ENCODE measurements around the gene CLDN6. TPM values are rescaled to one million over a fixed set of nuclear protein-coding genes. Genes with fewer than 3 reads are reported as not detected.
A peak's percentile ranks its signal among the peaks of the same experiment; 100 is the strongest.

The CLDN6 gene
- total and polyA plus RNA-seq, 2 of the 13 experiments (the other 11 are each of a cell fraction or from before 2014, with no cell fraction given), result 5.9 to 7.6 TPM

DNA sequence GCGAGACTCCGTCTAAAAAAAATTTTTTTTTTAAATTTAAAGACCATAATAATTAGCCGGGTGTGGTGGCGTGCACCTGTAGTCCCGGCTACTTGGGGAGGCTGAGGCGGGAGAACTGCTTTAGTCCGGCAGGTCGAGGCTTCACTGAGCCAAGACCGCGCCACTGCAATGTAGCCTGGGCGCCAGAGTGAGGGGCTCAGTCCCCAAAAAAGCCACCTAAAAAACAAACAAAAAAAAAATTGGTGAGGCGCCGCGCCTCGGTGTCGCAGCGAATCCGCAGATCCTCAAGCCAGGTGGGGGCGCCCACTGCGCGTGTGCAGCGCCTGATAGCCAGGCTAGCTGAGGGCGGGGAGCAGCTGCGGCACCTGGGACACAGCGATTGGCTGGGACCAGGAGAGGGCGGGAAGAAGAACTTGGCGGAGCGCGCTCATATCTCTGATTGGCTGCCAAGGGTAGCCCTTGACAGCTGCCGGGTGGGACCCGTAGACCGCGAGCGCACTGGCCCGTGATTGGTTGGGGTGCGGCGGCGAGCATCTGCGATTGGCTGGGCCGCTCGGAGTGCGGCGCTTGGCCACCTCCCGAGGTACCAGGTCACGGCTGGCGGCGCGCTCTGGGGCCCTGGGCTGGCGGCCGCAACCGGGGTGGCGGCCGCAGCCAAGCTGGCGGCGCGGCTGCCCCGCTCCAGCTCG is 14.3 kb downstream of the CLDN6 start (continued):
- TF ChIP-seq HHEX (CRISPR knock-in tag; IDR thresholded peaks at IDR 0.05), result no peak
- no peak for TF ChIP-seq MATR3 (CRISPR knock-in tag; IDR thresholded peaks at IDR 0.05)
- TF ChIP-seq ZNF564 (CRISPR knock-in tag; IDR thresholded peaks at IDR 0.05), result no peak
- no peak for TF ChIP-seq FIP1L1 (IDR thresholded peaks at IDR 0.05; ENCODE audit: borderline replicate concordance, insufficient read depth, low read depth, low read length)
- no peak for TF ChIP-seq NAIF1 (CRISPR knock-in tag; IDR thresholded peaks at IDR 0.05; ENCODE audit: borderline replicate concordance)
- TF ChIP-seq RAD21 (CRISPR knock-in tag; IDR thresholded peaks at IDR 0.05), result peak; percentile 96
- TF ChIP-seq NFE2 (CRISPR knock-in tag; IDR thresholded peaks at IDR 0.05), result no peak
- TF ChIP-seq, protein P1, sequence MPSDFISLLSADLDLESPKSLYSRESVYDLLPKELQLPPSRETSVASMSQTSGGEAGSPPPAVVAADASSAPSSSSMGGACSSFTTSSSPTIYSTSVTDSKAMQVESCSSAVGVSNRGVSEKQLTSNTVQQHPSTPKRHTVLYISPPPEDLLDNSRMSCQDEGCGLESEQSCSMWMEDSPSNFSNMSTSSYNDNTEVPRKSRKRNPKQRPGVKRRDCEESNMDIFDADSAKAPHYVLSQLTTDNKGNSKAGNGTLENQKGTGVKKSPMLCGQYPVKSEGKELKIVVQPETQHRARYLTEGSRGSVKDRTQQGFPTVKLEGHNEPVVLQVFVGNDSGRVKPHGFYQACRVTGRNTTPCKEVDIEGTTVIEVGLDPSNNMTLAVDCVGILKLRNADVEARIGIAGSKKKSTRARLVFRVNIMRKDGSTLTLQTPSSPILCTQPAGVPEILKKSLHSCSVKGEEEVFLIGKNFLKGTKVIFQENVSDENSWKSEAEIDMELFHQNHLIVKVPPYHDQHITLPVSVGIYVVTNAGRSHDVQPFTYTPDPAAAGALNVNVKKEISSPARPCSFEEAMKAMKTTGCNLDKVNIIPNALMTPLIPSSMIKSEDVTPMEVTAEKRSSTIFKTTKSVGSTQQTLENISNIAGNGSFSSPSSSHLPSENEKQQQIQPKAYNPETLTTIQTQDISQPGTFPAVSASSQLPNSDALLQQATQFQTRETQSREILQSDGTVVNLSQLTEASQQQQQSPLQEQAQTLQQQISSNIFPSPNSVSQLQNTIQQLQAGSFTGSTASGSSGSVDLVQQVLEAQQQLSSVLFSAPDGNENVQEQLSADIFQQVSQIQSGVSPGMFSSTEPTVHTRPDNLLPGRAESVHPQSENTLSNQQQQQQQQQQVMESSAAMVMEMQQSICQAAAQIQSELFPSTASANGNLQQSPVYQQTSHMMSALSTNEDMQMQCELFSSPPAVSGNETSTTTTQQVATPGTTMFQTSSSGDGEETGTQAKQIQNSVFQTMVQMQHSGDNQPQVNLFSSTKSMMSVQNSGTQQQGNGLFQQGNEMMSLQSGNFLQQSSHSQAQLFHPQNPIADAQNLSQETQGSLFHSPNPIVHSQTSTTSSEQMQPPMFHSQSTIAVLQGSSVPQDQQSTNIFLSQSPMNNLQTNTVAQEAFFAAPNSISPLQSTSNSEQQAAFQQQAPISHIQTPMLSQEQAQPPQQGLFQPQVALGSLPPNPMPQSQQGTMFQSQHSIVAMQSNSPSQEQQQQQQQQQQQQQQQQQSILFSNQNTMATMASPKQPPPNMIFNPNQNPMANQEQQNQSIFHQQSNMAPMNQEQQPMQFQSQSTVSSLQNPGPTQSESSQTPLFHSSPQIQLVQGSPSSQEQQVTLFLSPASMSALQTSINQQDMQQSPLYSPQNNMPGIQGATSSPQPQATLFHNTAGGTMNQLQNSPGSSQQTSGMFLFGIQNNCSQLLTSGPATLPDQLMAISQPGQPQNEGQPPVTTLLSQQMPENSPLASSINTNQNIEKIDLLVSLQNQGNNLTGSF (CRISPR knock-in tag; IDR thresholded peaks at IDR 0.05), result no peak
- TF ChIP-seq, protein P2, sequence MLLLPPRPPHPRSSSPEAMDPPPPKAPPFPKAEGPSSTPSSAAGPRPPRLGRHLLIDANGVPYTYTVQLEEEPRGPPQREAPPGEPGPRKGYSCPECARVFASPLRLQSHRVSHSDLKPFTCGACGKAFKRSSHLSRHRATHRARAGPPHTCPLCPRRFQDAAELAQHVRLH (CRISPR knock-in tag; IDR thresholded peaks at IDR 0.05; ENCODE audit: borderline replicate concordance, low read depth), result peak; percentile 76; the same call in 1 of the 2 replicates
- TF ChIP-seq ZNF572 (CRISPR knock-in tag; IDR thresholded peaks at IDR 0.05), result no peak
- no peak; the same call in 1 of the 2 replicates for TF ChIP-seq HOXA5 (CRISPR knock-in tag; IDR thresholded peaks at IDR 0.05)
- peak; percentile 44; the same call in 1 of the 2 replicates for TF ChIP-seq MXD4 (CRISPR knock-in tag; IDR thresholded peaks at IDR 0.05)
- no peak for TF ChIP-seq ZIK1 (CRISPR knock-in tag; IDR thresholded peaks at IDR 0.05; ENCODE audit: borderline replicate concordance, low read depth)
- peak; percentile 49; the same call in 1 of the 2 replicates for TF ChIP-seq RELA (CRISPR knock-in tag; IDR thresholded peaks at IDR 0.05)
- TF ChIP-seq BRD4 (CRISPR knock-in tag; IDR thresholded peaks at IDR 0.05), result no peak
- TF ChIP-seq REPIN1 (CRISPR knock-in tag; IDR thresholded peaks at IDR 0.05; ENCODE audit: borderline replicate concordance, low read depth), result peak; percentile 60; the same call in 1 of the 2 replicates
- TF ChIP-seq, protein P3, sequence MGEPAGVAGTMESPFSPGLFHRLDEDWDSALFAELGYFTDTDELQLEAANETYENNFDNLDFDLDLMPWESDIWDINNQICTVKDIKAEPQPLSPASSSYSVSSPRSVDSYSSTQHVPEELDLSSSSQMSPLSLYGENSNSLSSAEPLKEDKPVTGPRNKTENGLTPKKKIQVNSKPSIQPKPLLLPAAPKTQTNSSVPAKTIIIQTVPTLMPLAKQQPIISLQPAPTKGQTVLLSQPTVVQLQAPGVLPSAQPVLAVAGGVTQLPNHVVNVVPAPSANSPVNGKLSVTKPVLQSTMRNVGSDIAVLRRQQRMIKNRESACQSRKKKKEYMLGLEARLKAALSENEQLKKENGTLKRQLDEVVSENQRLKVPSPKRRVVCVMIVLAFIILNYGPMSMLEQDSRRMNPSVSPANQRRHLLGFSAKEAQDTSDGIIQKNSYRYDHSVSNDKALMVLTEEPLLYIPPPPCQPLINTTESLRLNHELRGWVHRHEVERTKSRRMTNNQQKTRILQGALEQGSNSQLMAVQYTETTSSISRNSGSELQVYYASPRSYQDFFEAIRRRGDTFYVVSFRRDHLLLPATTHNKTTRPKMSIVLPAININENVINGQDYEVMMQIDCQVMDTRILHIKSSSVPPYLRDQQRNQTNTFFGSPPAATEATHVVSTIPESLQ (CRISPR knock-in tag; conservative IDR thresholded peaks at IDR 0.05), result no peak
- no peak for TF ChIP-seq FOXP1 (IDR thresholded peaks at IDR 0.05)
- TF ChIP-seq FOXP1 (CRISPR knock-in tag; IDR thresholded peaks at IDR 0.05), result 0 out of 2 replicates have a peak, but pooled peaks have one; percentile 13
- TF ChIP-seq MEIS2 (CRISPR knock-in tag; IDR thresholded peaks at IDR 0.05), result peak; percentile 100
- 0 out of 2 replicates have a peak, but pooled peaks have one; percentile 29 for TF ChIP-seq ZNF335 (CRISPR knock-in tag; IDR thresholded peaks at IDR 0.05)
- peak; percentile 43; the same call in 1 of the 2 replicates for TF ChIP-seq ZNF232 (CRISPR knock-in tag; IDR thresholded peaks at IDR 0.05; ENCODE audit: borderline replicate concordance)
